GM21576 (cell line): ENCODE data around the gene CHN1.

Source experiments
- ATAC-seq: cut with Tn5 transposase; IDR thresholded peaks from one replicate; pipeline ENCODE4 v1.9.1; 2021; ENCODE audit warnings: mild to moderate bottlenecking, moderate library complexity; ENCODE audit not compliant: unreplicated experiment

CHN1 gene

GRCh38 chr2:174877751-174878150, 127.4 kb downstream of the CHN1 start:
- ATAC-seq = no peak

DNA sequence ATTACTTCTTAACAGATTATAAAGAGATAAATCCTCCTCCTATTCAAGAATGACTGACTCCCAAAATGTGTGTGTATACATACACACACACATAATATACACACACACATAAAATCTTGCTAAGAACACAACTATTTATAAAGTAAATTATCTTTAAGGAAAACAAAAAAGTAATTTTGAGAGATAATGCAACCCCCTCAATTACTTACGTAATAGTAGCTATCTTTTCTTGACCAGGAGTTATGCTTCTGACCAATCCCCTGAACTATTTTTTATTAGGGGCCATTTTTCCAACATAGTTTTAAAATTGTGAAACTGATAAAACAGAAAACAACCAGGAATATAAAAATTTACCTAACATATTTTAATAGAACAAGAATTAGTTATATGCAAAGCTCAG, 127.9 kb downstream of the CHN1 start:
- ATAC-seq = no peak

GRCh38 chr2:174874085-174874484, 131.1 kb downstream of the CHN1 start:
- ATAC-seq = no peak

- no peak for ATAC-seq
Observed at GRCh38 chr2:174873471-174873870, 131.7 kb downstream of the CHN1 start.

DNA sequence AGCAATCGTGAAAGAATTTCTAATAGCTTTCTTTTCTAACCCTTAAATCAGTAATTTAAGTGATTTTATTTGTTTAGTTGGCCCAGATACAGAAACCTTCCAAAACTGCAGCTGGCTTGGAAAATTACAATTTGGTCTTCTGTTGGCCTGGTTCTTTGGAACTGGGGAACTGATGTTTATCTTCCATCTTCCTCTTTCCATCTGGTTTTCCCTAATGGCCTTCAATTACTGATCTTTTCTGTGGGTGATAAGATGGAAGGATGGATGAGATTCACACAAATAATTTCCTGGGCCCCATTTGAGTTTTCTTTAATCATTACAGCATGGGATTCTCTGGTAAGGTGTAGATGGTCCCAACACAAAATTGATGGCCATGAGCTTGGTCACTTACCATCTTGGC, 134.4 kb downstream of the CHN1 start:
- no peak for ATAC-seq

- no peak for ATAC-seq
Observed at GRCh38 chr2:174868878-174869277, 136.3 kb downstream of the CHN1 start.

DNA sequence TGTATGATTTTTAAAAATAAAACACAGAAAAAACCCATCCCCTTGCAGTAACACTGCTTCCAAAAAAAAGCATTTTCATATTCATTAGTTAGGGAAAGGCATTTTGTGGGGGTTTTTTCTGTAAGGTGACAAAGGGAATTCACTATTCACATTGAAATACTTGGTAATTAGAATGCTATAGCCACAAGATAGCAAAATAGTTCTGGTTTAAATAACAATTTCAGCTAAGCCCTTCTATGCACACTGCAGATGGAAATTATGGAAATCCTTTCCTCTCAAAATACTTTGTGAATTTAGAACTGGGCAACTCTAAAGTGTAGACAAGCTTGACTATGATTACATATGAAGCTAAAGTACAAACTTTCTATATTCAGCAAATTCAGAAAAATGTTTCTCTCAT, 138.8 kb downstream of the CHN1 start:
- no peak for ATAC-seq

GRCh38 chr2:174863183-174863582, 142.0 kb downstream of the CHN1 start:
- ATAC-seq = no peak

- no peak for ATAC-seq
Observed at GRCh38 chr2:174859563-174860169, 145.5 kb downstream of the CHN1 start.

DNA sequence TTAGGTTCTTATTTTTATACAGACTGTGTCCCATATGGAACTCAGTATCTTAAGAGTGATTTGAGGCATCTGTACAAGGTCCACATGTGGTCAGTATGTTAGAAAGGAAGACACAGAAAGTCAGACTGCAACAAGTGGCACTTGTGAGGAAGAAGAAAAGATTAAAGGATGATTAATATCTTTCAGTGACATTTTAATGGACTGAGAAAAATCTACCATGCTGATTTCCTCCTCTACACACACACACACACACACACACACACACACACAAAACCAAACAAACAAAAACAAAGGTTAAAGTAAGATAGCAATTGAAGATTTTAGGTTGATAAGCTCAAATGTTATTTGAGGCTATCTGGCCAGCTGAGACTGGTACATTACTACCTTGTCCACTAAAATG, 146.4 kb downstream of the CHN1 start:
- no peak for ATAC-seq

GRCh38 chr2:174856447-174856846, 148.7 kb downstream of the CHN1 start:
- ATAC-seq = no peak

DNA sequence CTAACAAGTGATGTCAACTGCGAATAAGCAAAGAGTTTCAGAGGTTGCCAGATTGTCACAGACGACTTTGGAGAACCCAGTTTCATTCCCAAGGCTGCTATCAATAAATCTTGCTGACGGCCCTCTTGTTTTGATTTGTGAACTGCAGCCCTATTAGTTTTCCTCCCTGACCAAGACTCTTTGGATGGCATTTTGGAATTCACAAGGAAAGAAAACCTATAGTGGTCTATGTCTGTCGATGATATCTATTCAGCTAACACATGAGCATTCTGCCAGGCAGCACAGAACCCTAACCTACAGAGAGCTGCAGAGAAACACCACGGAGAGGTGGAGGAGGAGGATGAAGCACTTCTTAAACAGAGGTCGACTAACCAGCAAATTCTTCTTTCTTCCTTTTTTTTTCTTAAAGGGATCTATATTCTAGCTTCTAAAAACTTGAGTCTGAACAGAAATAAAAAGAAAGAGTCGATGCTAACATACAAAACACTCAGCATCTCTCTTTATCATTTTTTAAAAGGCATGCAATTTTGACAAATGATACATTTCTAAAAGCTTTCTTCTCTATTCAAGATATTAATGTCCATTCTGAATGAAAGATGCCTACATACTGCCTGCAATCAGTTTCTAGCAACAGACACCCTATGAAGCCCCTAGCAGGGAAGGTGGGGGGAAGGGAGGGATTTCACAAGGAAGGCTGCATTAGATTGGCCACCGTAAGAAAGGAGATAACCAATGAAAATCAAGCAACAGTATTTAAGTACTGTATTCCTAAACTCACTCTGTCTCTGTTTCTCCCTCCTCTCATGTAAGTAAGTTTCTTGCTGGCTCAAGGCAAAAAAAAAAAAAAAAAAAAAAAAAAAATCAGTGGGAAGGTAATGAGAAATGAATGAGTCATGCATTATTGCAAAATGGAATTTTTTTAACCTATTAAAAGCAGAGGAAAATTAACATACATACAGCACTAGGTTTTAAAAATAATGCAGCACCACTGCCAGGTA, 157.9 kb downstream of the CHN1 start:
- ATAC-seq = no peak

- ATAC-seq = no peak
Observed at GRCh38 chr2:174846218-174846617, 159.0 kb downstream of the CHN1 start.

DNA sequence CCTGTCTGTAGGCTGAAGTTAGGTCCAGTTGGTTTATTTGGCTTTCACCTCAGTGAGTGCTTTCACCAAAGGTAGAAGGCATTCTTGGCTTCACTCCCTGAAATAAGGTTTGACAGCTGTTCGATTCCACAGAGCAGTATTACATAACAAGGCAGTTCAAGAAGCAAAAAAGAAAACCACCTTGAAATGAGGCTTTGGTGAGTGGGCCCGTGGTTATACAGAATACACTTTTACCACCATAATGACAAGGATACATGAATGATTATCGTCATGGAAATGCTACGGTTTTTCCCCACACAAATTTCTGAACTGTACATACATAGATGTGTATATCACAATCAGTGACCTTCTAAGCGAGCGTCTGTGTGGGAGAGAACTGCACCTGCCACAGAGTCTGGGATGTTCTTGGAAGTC, 160.9 kb downstream of the CHN1 start:
- ATAC-seq = no peak

DNA sequence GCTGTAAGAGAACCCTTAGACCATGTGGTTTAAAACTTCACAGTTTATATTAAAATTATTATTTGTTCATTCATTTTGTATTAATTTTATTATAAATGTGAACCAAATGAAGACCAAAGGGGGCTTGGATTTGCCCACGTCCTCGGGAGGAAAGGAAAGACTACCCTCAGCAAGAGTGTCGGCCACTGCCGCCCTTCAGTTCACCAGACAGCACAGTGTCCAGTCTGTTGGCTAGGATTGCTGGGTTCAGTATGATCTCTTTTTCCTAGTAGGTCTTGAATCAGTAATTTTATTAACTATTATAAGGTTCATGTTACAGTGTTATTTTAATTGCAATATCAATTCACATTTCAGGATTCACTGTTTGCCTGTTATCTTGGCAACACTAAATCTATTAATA, 162.7 kb downstream of the CHN1 start:
- no peak for ATAC-seq

- no peak for ATAC-seq
Observed at GRCh38 chr2:174841936-174842335, 163.2 kb downstream of the CHN1 start.

GRCh38 chr2:174841350-174841749, 163.8 kb downstream of the CHN1 start:
- no peak for ATAC-seq

- ATAC-seq = no peak
Observed at GRCh38 chr2:174840436-174840835, 164.7 kb downstream of the CHN1 start.

- no peak for ATAC-seq
Observed at GRCh38 chr2:174839662-174840061, 165.5 kb downstream of the CHN1 start.

GRCh38 chr2:174836995-174837390, 168.2 kb downstream of the CHN1 start:
- ATAC-seq = no peak

DNA sequence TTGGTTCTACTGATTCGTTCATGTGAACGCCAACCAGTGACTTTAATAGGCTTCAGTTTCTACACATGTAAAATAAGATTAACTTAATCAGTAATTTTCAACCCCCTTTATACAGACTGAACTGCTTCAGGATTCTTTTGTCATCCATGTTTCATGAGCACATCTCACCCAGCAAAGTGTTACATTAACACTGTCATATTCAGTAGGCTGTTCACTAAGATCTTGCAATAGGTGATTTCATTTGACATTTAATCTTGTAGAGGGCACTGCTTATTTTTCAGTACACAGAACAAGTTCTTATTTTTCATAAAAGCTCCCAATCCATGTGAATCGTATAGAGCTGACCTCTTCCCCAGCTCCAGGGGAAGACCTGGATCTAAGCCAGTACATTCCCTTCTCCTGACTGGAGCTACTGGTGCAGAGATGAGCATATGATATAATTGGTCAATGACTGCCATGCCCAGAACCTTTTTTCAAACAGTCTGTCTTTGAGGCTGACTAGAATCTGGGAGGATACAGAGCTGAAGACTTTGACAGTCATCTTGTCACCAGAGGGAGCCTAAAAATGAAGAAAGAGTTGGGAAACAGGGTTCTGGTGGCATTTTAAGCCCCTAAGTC, 168.7 kb downstream of the CHN1 start:
- ATAC-seq = no peak

DNA sequence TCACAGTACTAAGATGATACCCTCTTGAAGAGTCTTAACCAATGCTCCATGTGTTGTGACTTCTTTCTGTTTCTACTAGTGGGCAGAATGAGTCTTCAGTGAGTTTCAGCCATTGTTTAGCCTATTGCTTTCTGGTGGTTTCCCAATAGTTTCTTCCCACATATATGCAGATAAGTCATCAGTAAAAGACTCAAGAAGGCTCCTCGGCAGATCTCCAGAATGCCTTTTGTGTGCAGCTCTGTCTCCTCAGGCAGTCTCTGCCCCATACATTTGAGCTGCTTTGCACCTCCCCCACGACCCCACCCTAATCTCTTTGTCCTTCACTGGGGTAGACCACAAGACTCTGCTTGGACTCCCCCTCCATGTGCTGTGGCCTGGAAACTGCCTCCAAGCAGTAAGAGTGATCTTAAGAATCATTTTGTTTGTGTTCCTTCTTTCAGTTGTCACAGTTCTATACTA, 169.4 kb downstream of the CHN1 start:
- ATAC-seq = no peak
